DOHH2 (cell line): ENCODE measurements around the gene SPCS2.
"Not testable (repeated sequence)": the region's sequence is repeated elsewhere in the genome, so short reads cannot be mapped to it uniquely, and the experiment has no call there.

ENCODE experiments used
- H3F3A ChIP-seq: fragments of 200-600 bp; sonication (generic), shearing (Covaris generic); 2 replicates; pipeline ENCODE4 v1.6.0; 2016; ENCODE audit warnings: antibody characterized with exemption, mild to moderate bottlenecking; ENCODE audit not compliant: control insufficient read depth, insufficient read depth
- H3K27ac ChIP-seq: fragments of 200-600 bp; sonication (generic); 2 replicates; pipeline ENCODE4 v1.5.1; 2014; ENCODE audit warnings: low read depth, mild to moderate bottlenecking, low read length, moderate library complexity
- H3K27me3 ChIP-seq: fragments of 200-600 bp; sonication (generic); 2 replicates; pipeline ENCODE4 v1.6.1; 2014; ENCODE audit warnings: mild to moderate bottlenecking, low read length, mixed read lengths; ENCODE audit not compliant: control insufficient read depth
- H3K36me3 ChIP-seq: fragments of 200-600 bp; sonication (generic); 2 replicates; pipeline ENCODE4 v1.6.1; 2014; ENCODE audit warnings: mild to moderate bottlenecking, low read length, moderate library complexity, mixed read lengths; ENCODE audit not compliant: control insufficient read depth
- H3K4me1 ChIP-seq: fragments of 200-600 bp; sonication (generic); 2 replicates; pipeline ENCODE4 v1.6.1; 2014; ENCODE audit warnings: mild to moderate bottlenecking, low read length, mixed read lengths; ENCODE audit not compliant: control insufficient read depth
- H3K4me2 ChIP-seq: fragments of 200-600 bp; sonication (generic); 2 replicates; pipeline ENCODE4 v1.6.0; 2014; ENCODE audit warnings: mild to moderate bottlenecking, low read length, moderate library complexity
- H3K4me3 ChIP-seq: fragments of 200-600 bp; sonication (generic); 2 replicates; pipeline ENCODE4 v1.5.1; 2014; ENCODE audit warnings: mild to moderate bottlenecking, low read length, mixed read lengths
- H3K79me2 ChIP-seq: fragments of 200-600 bp; sonication (generic); 2 replicates; pipeline ENCODE4 v1.6.1; 2014; ENCODE audit warnings: mild to moderate bottlenecking, low read length, mixed read lengths; ENCODE audit not compliant: control insufficient read depth
- H3K9me2 ChIP-seq: fragments of 200-600 bp; sonication (generic); replicated peaks from 2 replicates; pipeline ENCODE4 v1.6.1; 2014; ENCODE audit warnings: mild to moderate bottlenecking, low read length, mixed read lengths; ENCODE audit not compliant: control insufficient read depth
- H3K9me3 ChIP-seq: fragments of 200-600 bp; sonication (generic); 2 replicates; pipeline ENCODE4 v1.6.1; 2014; ENCODE audit warnings: antibody characterized with exemption, low read length, mixed read lengths; ENCODE audit not compliant: control insufficient read depth, insufficient read depth
- H4K20me1 ChIP-seq: fragments of 200-600 bp; sonication (generic); 2 replicates; pipeline ENCODE4 v1.6.0; 2014; ENCODE audit warnings: low read depth, mild to moderate bottlenecking, antibody characterized with exemption, low read length, moderate library complexity; ENCODE audit not compliant: control insufficient read depth, insufficient read depth
- EZH2phosphoT487 ChIP-seq: fragments of 200-600 bp; sonication (generic); IDR thresholded peaks from 2 replicates; pipeline ENCODE4 v1.6.1; 2017; ENCODE audit warnings: borderline replicate concordance, mild to moderate bottlenecking, antibody characterized with exemption, low read length, moderate library complexity, mixed read lengths
- TF ChIP-seq, protein P1 (sequence below): fragments of 200-600 bp; sonication (generic); IDR thresholded peaks from one replicate; pipeline ENCODE4 v1.5.1; 2014; ENCODE audit warnings: antibody characterized with exemption, mild to moderate bottlenecking, low read depth, low read length; ENCODE audit not compliant: poor library complexity, severe bottlenecking

SPCS2 gene

DNA sequence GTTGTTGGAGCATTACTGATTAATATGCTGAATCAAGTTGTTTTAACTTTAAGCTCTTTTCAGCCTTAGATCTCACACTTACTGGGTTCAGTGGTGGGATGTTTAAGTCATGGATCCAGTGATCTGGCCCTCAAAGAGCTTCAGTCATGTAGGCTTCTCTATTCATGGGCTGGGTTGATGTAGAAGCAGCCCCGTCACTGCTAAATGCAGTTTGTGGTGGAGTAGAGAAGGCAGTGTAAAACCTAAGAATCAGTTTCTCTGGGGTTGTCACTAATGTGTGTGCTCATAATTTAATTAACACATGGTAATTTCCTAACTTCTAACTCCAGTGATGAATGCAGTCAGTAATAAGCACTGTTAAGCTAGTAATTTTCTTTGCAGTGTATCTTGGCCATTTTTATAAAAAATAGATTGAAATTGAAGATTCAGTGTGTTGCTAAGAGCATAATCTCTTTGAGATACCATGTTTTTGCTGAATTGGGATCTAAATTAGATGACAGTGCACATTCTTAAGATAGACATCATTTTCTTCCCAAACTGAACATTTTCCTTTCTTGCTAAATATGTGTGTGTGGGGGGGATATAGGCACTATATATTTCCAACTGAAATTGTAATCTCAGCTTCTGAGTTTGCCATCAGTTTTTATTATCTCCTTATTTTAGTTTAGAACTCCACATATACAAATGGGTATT is 9.0 kb downstream of the SPCS2 start:
- Histone ChIP-seq H4K20me1 (peaks cover 48% of the 10 kb centered on the region), H3K9me2 (no peaks in the 10 kb centered on the region), H3K4me1 (peaks cover 71% of the 10 kb centered on the region), H3K4me2 (no peak overlapping the region), H3F3A (peaks cover 4% of the 10 kb centered on the region; the same call in 1 of the 2 replicates), H3K9me3 (no peaks in the 10 kb centered on the region), H3K79me2 (peaks cover 100% of the 10 kb centered on the region), H3K4me3 (no peak overlapping the region), H3K27me3 (no peaks in the 10 kb centered on the region), H3K36me3 (peaks cover 84% of the 10 kb centered on the region), H3K27ac (no peak overlapping the region)
- TF ChIP-seq, protein P1, sequence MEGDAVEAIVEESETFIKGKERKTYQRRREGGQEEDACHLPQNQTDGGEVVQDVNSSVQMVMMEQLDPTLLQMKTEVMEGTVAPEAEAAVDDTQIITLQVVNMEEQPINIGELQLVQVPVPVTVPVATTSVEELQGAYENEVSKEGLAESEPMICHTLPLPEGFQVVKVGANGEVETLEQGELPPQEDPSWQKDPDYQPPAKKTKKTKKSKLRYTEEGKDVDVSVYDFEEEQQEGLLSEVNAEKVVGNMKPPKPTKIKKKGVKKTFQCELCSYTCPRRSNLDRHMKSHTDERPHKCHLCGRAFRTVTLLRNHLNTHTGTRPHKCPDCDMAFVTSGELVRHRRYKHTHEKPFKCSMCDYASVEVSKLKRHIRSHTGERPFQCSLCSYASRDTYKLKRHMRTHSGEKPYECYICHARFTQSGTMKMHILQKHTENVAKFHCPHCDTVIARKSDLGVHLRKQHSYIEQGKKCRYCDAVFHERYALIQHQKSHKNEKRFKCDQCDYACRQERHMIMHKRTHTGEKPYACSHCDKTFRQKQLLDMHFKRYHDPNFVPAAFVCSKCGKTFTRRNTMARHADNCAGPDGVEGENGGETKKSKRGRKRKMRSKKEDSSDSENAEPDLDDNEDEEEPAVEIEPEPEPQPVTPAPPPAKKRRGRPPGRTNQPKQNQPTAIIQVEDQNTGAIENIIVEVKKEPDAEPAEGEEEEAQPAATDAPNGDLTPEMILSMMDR = no peak
- TF ChIP-seq EZH2phosphoT487 = no peak

DNA sequence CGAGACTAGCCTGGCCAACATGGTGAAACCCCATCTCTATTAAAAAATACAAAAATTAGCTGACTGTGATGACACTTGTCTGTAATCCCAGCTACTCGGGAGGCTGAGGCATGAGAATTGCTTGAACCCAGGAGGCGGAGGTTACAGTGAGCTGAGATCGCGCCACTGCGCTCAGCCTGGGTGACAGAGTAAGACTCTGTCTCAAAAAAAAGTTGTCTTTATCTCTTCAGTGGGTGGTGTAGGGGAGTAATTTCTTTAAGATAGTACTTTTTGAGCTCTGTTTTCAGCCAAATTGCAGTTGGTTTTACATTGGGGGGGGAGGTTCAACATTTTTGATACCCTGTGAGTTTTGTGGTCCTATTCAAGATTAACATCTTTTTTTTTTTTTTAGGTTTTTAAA is 11.1 kb downstream of the SPCS2 start:
- not testable (repeated sequence) for H3K4me3 ChIP-seq, H3K9me3 ChIP-seq, H3K9me2 ChIP-seq, H3K27me3 ChIP-seq, H3K4me2 ChIP-seq, H3F3A ChIP-seq, H3K27ac ChIP-seq
- peaks cover 39% of the 10 kb centered on the region for H4K20me1 ChIP-seq
- peaks cover 83% of the 10 kb centered on the region for H3K36me3 ChIP-seq
- peaks cover 51% of the 10 kb centered on the region for H3K4me1 ChIP-seq
- H3K79me2 ChIP-seq = peaks cover 100% of the 10 kb centered on the region

DNA sequence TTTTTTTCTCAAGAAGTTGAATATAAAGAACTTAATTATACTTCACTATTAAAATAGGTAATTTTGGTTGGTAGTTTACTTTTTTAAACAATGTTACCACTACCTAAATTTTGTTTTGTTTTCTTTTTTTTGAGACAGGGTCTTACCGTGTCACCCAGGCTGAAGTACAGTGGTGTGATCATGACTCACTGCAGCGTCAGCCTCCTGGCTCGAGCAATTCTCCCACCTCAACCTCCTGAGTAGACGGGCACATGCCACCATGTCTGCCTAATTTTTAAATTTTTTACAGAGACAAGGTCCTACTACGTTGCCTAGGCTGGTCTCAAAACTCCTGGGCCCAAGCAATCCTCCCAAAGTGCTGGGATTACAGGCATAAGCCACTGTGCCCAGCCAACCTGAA is 17.6 kb downstream of the SPCS2 start:
- Histone ChIP-seq H3K27ac (no peak overlapping the region), H3K36me3 (peaks cover 86% of the 10 kb centered on the region), H3K79me2 (peaks cover 88% of the 10 kb centered on the region), H3K4me2 (no peak overlapping the region), H3K9me2 (no peaks in the 10 kb centered on the region), H3K27me3 (no peaks in the 10 kb centered on the region), H3K9me3 (no peaks in the 10 kb centered on the region), H4K20me1 (peaks cover 8% of the 10 kb centered on the region; the same call in 1 of the 2 replicates), H3F3A (no peaks in the 10 kb centered on the region), H3K4me3 (no peak overlapping the region), H3K4me1 (peaks cover 9% of the 10 kb centered on the region)
- TF ChIP-seq, protein P1 = no peak
- no peak for TF ChIP-seq EZH2phosphoT487

DNA sequence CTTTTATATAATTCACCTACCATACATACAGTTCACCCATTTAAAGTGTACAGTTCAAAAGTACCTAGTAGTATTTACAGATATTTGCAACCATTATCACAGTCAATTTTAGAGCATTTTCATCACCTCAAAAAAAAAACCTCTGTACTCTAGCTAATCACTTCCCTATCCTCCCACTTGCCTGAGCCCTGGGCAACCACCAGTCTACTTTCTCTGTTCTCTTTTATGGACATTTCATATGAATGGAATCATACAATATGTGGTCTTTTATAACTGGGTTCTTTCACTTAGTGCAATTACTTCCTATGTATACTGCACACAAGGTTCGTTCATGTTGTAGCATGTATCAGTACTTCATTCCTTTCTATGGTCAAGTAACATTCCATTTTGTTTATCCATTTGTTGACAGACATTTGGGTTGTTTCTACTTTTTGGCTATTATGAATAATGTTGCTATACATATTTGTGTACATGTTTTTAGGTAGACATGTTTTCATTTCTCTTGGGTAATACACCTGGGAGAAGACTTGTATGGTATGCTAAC is 21.9 kb downstream of the SPCS2 start:
- Histone ChIP-seq H3K36me3 (peaks cover 92% of the 10 kb centered on the region), H3K4me2 (no peak overlapping the region), H3K79me2 (peaks cover 54% of the 10 kb centered on the region), H3K9me2 (no peaks in the 10 kb centered on the region), H3K4me3 (no peak overlapping the region), H3F3A (no peaks in the 10 kb centered on the region), H3K27me3 (no peaks in the 10 kb centered on the region), H3K4me1 (no peaks in the 10 kb centered on the region), H3K27ac (no peak overlapping the region), H3K9me3 (no peaks in the 10 kb centered on the region), H4K20me1 (no peaks in the 10 kb centered on the region; the same call in 1 of the 2 replicates)
- TF ChIP-seq, protein P1 = no peak
- TF ChIP-seq EZH2phosphoT487 = no peak
